HEK293 (cell line): ENCODE results near the gene UBE2G1.

ENCODE experiments used
- CTCF ChIA-PET: fragments of 350-600 bp; formaldehyde crosslinking; extraction: SDS; loops from one replicate; lab custom pipeline; 2021; ENCODE audit warnings: antibody characterized with exemption; lab: Yijun Ruan, JAX
- POLR2A ChIA-PET: fragments of 300-600 bp; formaldehyde crosslinking; extraction: SDS; loops from one replicate; lab custom pipeline; 2020; ENCODE audit warnings: antibody characterized with exemption, inconsistent platforms; lab: Yijun Ruan, JAX
- H3K27ac ChIP-seq: fragments of 200-500 bp; sonication (Bioruptor generic); 2 replicates; pipeline ENCODE4 v1.5.1; 2014; ENCODE audit warnings: low read depth, low read length, control low read depth, inconsistent platforms; ENCODE audit errors: extremely low read depth
- H3K36me3 ChIP-seq, 2 experiments: fragments of 200-500 bp in 1 of 2; sonication (Bioruptor generic) in 1 of 2; 1 replicate in 1 of 2; 2 replicates in 1 of 2; pipeline ENCODE4 v1.5.1; 2014 to 2017; ENCODE audit warnings: inconsistent platforms in 2 of 2, low read length in 2 of 2; ENCODE audit not compliant: control insufficient read depth in 2 of 2, insufficient read depth in 1 of 2
- H3K4me1 ChIP-seq: fragments of 200-500 bp; sonication (Bioruptor generic); 2 replicates; pipeline ENCODE4 v1.5.1; 2014; ENCODE audit warnings: mild to moderate bottlenecking, low read length, inconsistent platforms; ENCODE audit not compliant: control insufficient read depth, insufficient read depth
- H3K4me3 ChIP-seq: 2 replicates; pipeline ENCODE4 v1.5.1; 2011; ENCODE audit warnings: low read depth, mild to moderate bottlenecking, control low read depth, low read length, moderate library complexity
- H3K9me3 ChIP-seq: fragments of 200-500 bp; sonication (Bioruptor generic); 2 replicates; pipeline ENCODE4 v1.5.1; 2014; ENCODE audit warnings: low read depth, low read length, inconsistent platforms; ENCODE audit not compliant: control insufficient read depth, insufficient read depth
- BCL11B ChIP-seq: fragments of 450-650 bp; formaldehyde crosslinking; IDR thresholded peaks from 2 replicates; pipeline ENCODE4 v1.5.1; 2016; ENCODE audit warnings: low read depth, missing biosample characterization, missing genetic modification characterization
- HOXC10 ChIP-seq: sonication (generic); formaldehyde crosslinking; IDR thresholded peaks from 2 replicates; pipeline ENCODE4 v1.8.1; 2023; ENCODE audit warnings: mild to moderate bottlenecking, missing genetic modification reagents
- PRDM1 ChIP-seq: fragments of 450-650 bp; formaldehyde crosslinking; IDR thresholded peaks from 2 replicates; pipeline ENCODE4; 2016; ENCODE audit warnings: missing biosample characterization, missing genetic modification characterization
- SP7 ChIP-seq: fragments of 450-650 bp; formaldehyde crosslinking; IDR thresholded peaks from 2 replicates; pipeline ENCODE4 v1.5.1; 2016; ENCODE audit warnings: missing biosample characterization, missing genetic modification characterization
- ZEB2 ChIP-seq: fragments of 450-650 bp; formaldehyde crosslinking; IDR thresholded peaks from 2 replicates; pipeline ENCODE4 v1.5.1; 2016; ENCODE audit warnings: missing biosample characterization, missing genetic modification characterization
- ZNF16 ChIP-seq: fragments of 450-650 bp; formaldehyde crosslinking; IDR thresholded peaks from 2 replicates; pipeline ENCODE4 v1.5.1; 2016; ENCODE audit warnings: low read depth, missing biosample characterization, missing genetic modification characterization
- ZNF280C ChIP-seq: fragments of 450-650 bp; formaldehyde crosslinking; IDR thresholded peaks from 2 replicates; pipeline ENCODE4 v1.5.1; 2016; ENCODE audit warnings: missing biosample characterization, missing genetic modification characterization
- ZNF366 ChIP-seq: fragments of 450-650 bp; formaldehyde crosslinking; conservative IDR thresholded peaks from 2 replicates; pipeline ENCODE4 v1.5.1; 2016; ENCODE audit warnings: missing biosample characterization, missing genetic modification characterization
- ZNF423 ChIP-seq: fragments of 450-650 bp; formaldehyde crosslinking; IDR thresholded peaks from 2 replicates; pipeline ENCODE4 v1.5.1; 2016; ENCODE audit warnings: missing biosample characterization, missing genetic modification characterization
- ZNF530 ChIP-seq: fragments of 450-650 bp; formaldehyde crosslinking; IDR thresholded peaks from 2 replicates; pipeline ENCODE4 v1.5.1; 2016; ENCODE audit warnings: low read depth, missing biosample characterization, missing genetic modification characterization
- ZNF600 ChIP-seq: fragments of 450-650 bp; formaldehyde crosslinking; IDR thresholded peaks from 2 replicates; pipeline ENCODE4 v1.5.1; 2016; ENCODE audit warnings: missing biosample characterization, missing genetic modification characterization
- ZNF621 ChIP-seq: fragments of 450-650 bp; formaldehyde crosslinking; IDR thresholded peaks from 2 replicates; pipeline ENCODE4 v1.5.1; 2017; ENCODE audit warnings: missing biosample characterization, missing genetic modification characterization
- ZNF660 ChIP-seq: fragments of 450-650 bp; IDR thresholded peaks from 2 replicates; pipeline ENCODE4 v1.5.1; 2018; ENCODE audit warnings: missing biosample characterization, mild to moderate bottlenecking, missing genetic modification characterization
- ZNF664 ChIP-seq: fragments of 450-650 bp; formaldehyde crosslinking; IDR thresholded peaks from 2 replicates; pipeline ENCODE4 v1.5.1; 2016; ENCODE audit warnings: missing biosample characterization, missing genetic modification characterization
- TF ChIP-seq, protein P1 (sequence below): fragments of 450-650 bp; formaldehyde crosslinking; IDR thresholded peaks from 2 replicates; pipeline ENCODE4 v1.5.1; 2016; ENCODE audit warnings: missing biosample characterization, missing genetic modification characterization
- TF ChIP-seq, protein P2 (sequence below): fragments of 450-650 bp; formaldehyde crosslinking; IDR thresholded peaks from 2 replicates; pipeline ENCODE4 v1.5.1; 2016; ENCODE audit warnings: missing biosample characterization, missing genetic modification characterization

The UBE2G1 gene

GRCh38 chr17:4344926-4345325, 21.5 kb downstream of the UBE2G1 start (continued):
- no peak for TF ChIP-seq ZNF600 (tag by site-specific recombination)
- TF ChIP-seq ZNF664 (tag by site-specific recombination), result no peak

GRCh38 chr17:4342535-4342934, 23.9 kb downstream of the UBE2G1 start:
- H3K27ac ChIP-seq, result 0 out of 2 replicates have a peak overlapping the region, but pooled peaks have one; percentile 31
- TF ChIP-seq, protein P1, sequence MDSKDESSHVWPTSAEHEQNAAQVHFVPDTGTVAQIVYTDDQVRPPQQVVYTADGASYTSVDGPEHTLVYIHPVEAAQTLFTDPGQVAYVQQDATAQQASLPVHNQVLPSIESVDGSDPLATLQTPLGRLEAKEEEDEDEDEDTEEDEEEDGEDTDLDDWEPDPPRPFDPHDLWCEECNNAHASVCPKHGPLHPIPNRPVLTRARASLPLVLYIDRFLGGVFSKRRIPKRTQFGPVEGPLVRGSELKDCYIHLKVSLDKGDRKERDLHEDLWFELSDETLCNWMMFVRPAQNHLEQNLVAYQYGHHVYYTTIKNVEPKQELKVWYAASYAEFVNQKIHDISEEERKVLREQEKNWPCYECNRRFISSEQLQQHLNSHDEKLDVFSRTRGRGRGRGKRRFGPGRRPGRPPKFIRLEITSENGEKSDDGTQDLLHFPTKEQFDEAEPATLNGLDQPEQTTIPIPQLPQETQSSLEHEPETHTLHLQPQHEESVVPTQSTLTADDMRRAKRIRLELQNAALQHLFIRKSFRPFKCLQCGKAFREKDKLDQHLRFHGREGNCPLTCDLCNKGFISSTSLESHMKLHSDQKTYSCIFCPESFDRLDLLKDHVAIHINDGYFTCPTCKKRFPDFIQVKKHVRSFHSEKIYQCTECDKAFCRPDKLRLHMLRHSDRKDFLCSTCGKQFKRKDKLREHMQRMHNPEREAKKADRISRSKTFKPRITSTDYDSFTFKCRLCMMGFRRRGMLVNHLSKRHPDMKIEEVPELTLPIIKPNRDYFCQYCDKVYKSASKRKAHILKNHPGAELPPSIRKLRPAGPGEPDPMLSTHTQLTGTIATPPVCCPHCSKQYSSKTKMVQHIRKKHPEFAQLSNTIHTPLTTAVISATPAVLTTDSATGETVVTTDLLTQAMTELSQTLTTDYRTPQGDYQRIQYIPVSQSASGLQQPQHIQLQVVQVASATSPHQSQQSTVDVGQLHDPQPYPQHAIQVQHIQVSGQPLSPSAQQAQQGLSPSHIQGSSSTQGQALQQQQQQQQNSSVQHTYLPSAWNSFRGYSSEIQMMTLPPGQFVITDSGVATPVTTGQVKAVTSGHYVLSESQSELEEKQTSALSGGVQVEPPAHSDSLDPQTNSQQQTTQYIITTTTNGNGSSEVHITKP (tag by site-specific recombination), result peak; percentile 41
- TF ChIP-seq ZNF280C (tag by site-specific recombination), result no peak
- TF ChIP-seq, all 188 proteins: peak for 1
- Histone ChIP-seq H3K36me3 (no peaks in the 10 kb centered on the region; a peak in 2 of 3 replicates), H3K9me3 (no peaks in the 10 kb centered on the region), H3K4me1 (peaks cover 40% of the 10 kb centered on the region), H3K4me3 (no peak overlapping the region)
- POLR2A ChIA-PET, result no interaction called here
- CTCF ChIA-PET, result interaction anchor here (0.6 to 1.1 kb wide), 5 partner anchors 11 to 130 kb away, joined by 3 to 4 read pairs (median 4); partner anchors contain the start of gene ANKFY1

DNA sequence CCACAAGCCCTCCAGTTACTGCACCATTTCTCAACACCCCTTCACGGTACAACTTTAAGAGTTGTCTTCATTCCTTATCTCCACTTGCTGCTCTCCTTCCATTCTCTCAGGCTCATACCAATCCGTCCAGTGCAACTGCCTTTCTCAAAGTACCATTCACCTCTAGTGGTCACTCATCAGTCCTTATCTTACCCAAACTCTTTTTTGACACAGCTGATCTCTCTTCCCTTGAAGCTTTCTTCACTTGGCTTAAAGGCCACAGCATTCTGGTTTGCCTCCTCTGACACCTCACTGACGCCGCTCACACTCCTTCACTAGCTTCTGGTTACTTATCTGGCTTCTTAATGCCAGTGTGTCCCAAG, 24.9 kb downstream of the UBE2G1 start:
- H3K9me3 ChIP-seq, result no peaks in the 10 kb centered on the region
- CTCF ChIA-PET, result interaction anchor here (0.5 to 1.1 kb wide), 2 partner anchors 125 to 220 kb away, joined by 4 to 7 read pairs; no protein-coding TSS in a partner anchor
- H3K4me3 ChIP-seq, result no peak overlapping the region
- H3K27ac ChIP-seq, result no peak overlapping the region
- TF ChIP-seq ZNF600 (tag by site-specific recombination), result peak; percentile 72; the same call in 1 of the 2 replicates
- no peak for TF ChIP-seq ZNF16 (tag by site-specific recombination)
- TF ChIP-seq HOXC10 (CRISPR knock-in tag), result no peak
- no peak for TF ChIP-seq ZNF423 (tag by site-specific recombination)
- no peak for TF ChIP-seq SP7 (tag by site-specific recombination)
- TF ChIP-seq, protein P2, sequence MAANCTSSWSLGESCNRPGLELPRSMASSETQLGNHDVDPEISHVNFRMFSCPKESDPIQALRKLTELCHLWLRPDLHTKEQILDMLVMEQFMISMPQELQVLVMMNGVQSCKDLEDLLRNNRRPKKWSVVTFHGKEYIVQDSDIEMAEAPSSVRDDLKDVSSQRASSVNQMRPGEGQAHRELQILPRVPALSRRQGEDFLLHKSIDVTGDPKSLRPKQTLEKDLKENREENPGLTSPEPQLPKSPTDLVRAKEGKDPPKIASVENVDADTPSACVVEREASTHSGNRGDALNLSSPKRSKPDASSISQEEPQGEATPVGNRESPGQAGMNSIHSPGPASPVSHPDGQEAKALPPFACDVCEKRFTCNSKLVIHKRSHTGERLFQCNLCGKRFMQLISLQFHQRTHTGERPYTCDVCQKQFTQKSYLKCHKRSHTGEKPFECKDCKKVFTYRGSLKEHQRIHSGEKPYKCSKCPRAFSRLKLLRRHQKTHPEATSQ (tag by site-specific recombination), result no peak
- TF ChIP-seq ZNF366, result peak; percentile 70
- TF ChIP-seq ZNF660, result no peak
- TF ChIP-seq BCL11B (tag by site-specific recombination), result no peak
- no peak for TF ChIP-seq ZNF530 (tag by site-specific recombination)
- 0 out of 2 replicates have a peak, but pooled peaks have one; percentile 26 for TF ChIP-seq ZEB2 (tag by site-specific recombination)
- TF ChIP-seq ZNF621 (tag by site-specific recombination), result no peak
- 0 out of 2 replicates have a peak, but pooled peaks have one; percentile 12 for TF ChIP-seq PRDM1
- TF ChIP-seq, protein P1 (tag by site-specific recombination), result peak; percentile 60
- POLR2A ChIA-PET, result interaction anchor here (0.6 kb wide), 1 partner anchor 1489 kb away, joined by 4 read pairs; no protein-coding TSS in a partner anchor
- H3K4me1 ChIP-seq, result peaks cover 39% of the 10 kb centered on the region
- no peaks in the 10 kb centered on the region; a peak in 2 of 3 replicates for H3K36me3 ChIP-seq
